ENCODE measurements around the gene AATK. TPM values are rescaled to one million over a fixed set of nuclear protein-coding genes. Genes with fewer than 3 reads are reported as not detected.

Gene AATK
- total RNA-seq, 1 donor from 2014 or later: 72.5 TPM

GRCh38 chr17:81092518-81093095 is 73.4 kb downstream of the AATK start:
- peaks cover 56% of the 10 kb centered on the region for H3K4me1 ChIP-seq
- H3K9me3 ChIP-seq: no peaks in the 10 kb centered on the region
- intact Hi-C loops (cut with DNase I): loop anchor here (5.0 kb wide), 1 partner anchor 65 kb away; no protein-coding TSS in a partner anchor
- ATAC-seq: no peak
- H3K27ac ChIP-seq: no peak overlapping the region
- no peak for TF ChIP-seq CTCF (IDR thresholded peaks at IDR 0.05)
- no peak overlapping the region for H3K4me3 ChIP-seq
- H3K36me3 ChIP-seq: peaks cover 13% of the 10 kb centered on the region
- DNase-seq: no peak
- no peaks in the 10 kb centered on the region for H3K27me3 ChIP-seq

GRCh38 chr17:81091774-81092517 is 74.1 kb downstream of the AATK start:
- Histone ChIP-seq H3K27me3 (no peaks in the 10 kb centered on the region), H3K4me1 (peaks cover 50% of the 10 kb centered on the region), H3K36me3 (peaks cover 15% of the 10 kb centered on the region), H3K4me3 (no peak overlapping the region), H3K9me3 (no peaks in the 10 kb centered on the region), H3K27ac (peak overlapping the region; percentile 36)
- DNase-seq (no peak), ATAC-seq (no peak)
- intact Hi-C loops (cut with DNase I): loop anchor here (5.0 kb wide), 1 partner anchor 65 kb away; no protein-coding TSS in a partner anchor
- TF ChIP-seq CTCF (IDR thresholded peaks at IDR 0.05): no peak

- ATAC-seq: no peak
- H3K4me1 ChIP-seq: peaks cover 42% of the 10 kb centered on the region
- H3K27ac ChIP-seq: peak overlapping the region; percentile 36
Measured at GRCh38 chr17:81091154-81091553, 74.9 kb downstream of the AATK start.

GRCh38 chr17:81090361-81091136 is 75.5 kb downstream of the AATK start:
- no peak for TF ChIP-seq CTCF (IDR thresholded peaks at IDR 0.05)
- Histone ChIP-seq H3K4me3 (no peak overlapping the region), H3K27me3 (no peaks in the 10 kb centered on the region), H3K27ac (peak overlapping the region; percentile 9), H3K36me3 (peaks cover 18% of the 10 kb centered on the region), H3K9me3 (no peaks in the 10 kb centered on the region), H3K4me1 (peaks cover 36% of the 10 kb centered on the region)
- intact Hi-C loops (cut with DNase I): loop anchor here (5.0 kb wide), 1 partner anchor 63 kb away; no protein-coding TSS in a partner anchor
- DNase-seq (peak; percentile 91), ATAC-seq (peak; percentile 85)

More at GRCh38 chr17:81091154-81091553, 74.9 kb downstream of the AATK start:
- Histone ChIP-seq H3K9me3 (no peaks in the 10 kb centered on the region), H3K36me3 (peaks cover 15% of the 10 kb centered on the region), H3K4me3 (no peak overlapping the region), H3K27me3 (no peaks in the 10 kb centered on the region)
- TF ChIP-seq CTCF (IDR thresholded peaks at IDR 0.05): no peak
- intact Hi-C loops (cut with DNase I): loop anchor here (5.0 kb wide), 1 partner anchor 64 kb away; no protein-coding TSS in a partner anchor
- DNase-seq: no peak

- no peak for TF ChIP-seq CTCF (IDR thresholded peaks at IDR 0.05)
- ATAC-seq: no peak
- no peak for DNase-seq
- Histone ChIP-seq H3K27ac (peak overlapping the region; percentile 24), H3K9me3 (no peaks in the 10 kb centered on the region), H3K36me3 (peaks cover 24% of the 10 kb centered on the region), H3K27me3 (no peaks in the 10 kb centered on the region), H3K4me3 (no peak overlapping the region), H3K4me1 (peaks cover 46% of the 10 kb centered on the region)
- intact Hi-C loops (cut with DNase I): no loop called here
Measured at GRCh38 chr17:81086789-81087551, 79.1 kb downstream of the AATK start.
